Tibial nerve (tissue), 4 donors: ENCODE data around the gene MOGAT1. TPM values are rescaled to one million over a fixed set of nuclear protein-coding genes. Genes with fewer than 3 reads are reported as not detected.

ENCODE experiments used
- DNase-seq, 2 donors: peaks; one replicate each; pipeline ENCODE4 v3.0.0-alpha.2; 2019; ENCODE audit warnings: low spot score in 2 of 2
- H3K27ac ChIP-seq, 4 donors: fragments of 200-600 bp; sonication (generic) in 3 of 4; one replicate each; pipeline ENCODE4 v1.5.1; 2017 to 2019; ENCODE audit warnings: mild to moderate bottlenecking in 1 of 4
- H3K27me3 ChIP-seq, 2 donors: fragments of 200-600 bp; sonication (generic) in 1 of 2; one replicate each; pipeline versions ENCODE4 v1.5.1 to v1.6.0; 2017 to 2019
- H3K36me3 ChIP-seq, 3 donors: fragments of 200-600 bp; sonication (generic); one replicate each; pipeline ENCODE4 v1.5.1; 2018 to 2019
- H3K4me1 ChIP-seq, 4 donors: fragments of 200-600 bp; sonication (generic) in 3 of 4; one replicate each; pipeline ENCODE4 v1.5.1; 2017 to 2019
- H3K4me3 ChIP-seq, 4 donors: fragments of 200-600 bp; sonication (generic) in 3 of 4; one replicate each; pipeline ENCODE4 v1.5.1; 2017 to 2019; ENCODE audit warnings: mild to moderate bottlenecking in 1 of 4, moderate library complexity in 1 of 4
- H3K9me3 ChIP-seq, 4 donors: fragments of 200-600 bp; sonication (generic) in 3 of 4; one replicate each; pipeline ENCODE4 v1.5.1; 2017 to 2019
- EP300 ChIP-seq, 2 donors: sonication (generic); formaldehyde crosslinking; IDR thresholded peaks; one replicate each; pipeline ENCODE4 v1.6.1; 2017; ENCODE audit warnings: antibody characterized with exemption in 2 of 2, mild to moderate bottlenecking in 1 of 2
- POLR2A ChIP-seq, 2 donors: fragments of 450-650 bp; IDR thresholded peaks; one replicate each; pipeline ENCODE4 v1.6.1; 2017; ENCODE audit warnings: antibody characterized with exemption in 2 of 2, mild to moderate bottlenecking in 2 of 2, moderate library complexity in 2 of 2
- WGBS, 2 donors: methylation state at CpG; one replicate each; pipeline ENCODE4 v1.1.5; 2018; 5-methylcytosine and 5-hydroxymethylcytosine counted together
- total RNA-seq, 4 donors: library from RNA; depleted of rRNA; stranded (reverse); fragments of >200 nt; gene quantifications; one replicate each; pipeline ENCODE4 v1.1.0, GENCODE V29; 2016
- TF ChIP-seq, protein P1 (sequence below), 5 experiments: fragments of 200-600 bp in 3 of 5; fragments of 450-650 bp in 2 of 5; sonication (generic) in 3 of 5; IDR thresholded peaks; one replicate each; pipeline ENCODE4 v1.5.1; 2016 to 2019; ENCODE audit warnings: antibody characterized with exemption in 5 of 5, mild to moderate bottlenecking in 3 of 5, moderate library complexity in 2 of 5

The MOGAT1 gene
- total RNA-seq, 4 donors from 2014 or later, result not detected

GRCh38 chr2:222709191-222709891 is 37.9 kb downstream of the MOGAT1 start:
- 19 to 24% methylated on average over 16 of the region's 16 CpGs for WGBS, 2 donors
- DNase-seq, result peak; percentile 33 to 68
- no peaks in the 10 kb centered on the region for H3K27me3 ChIP-seq
- H3K4me1 ChIP-seq, result peaks cover 0 to 23% (median 3%) of the 10 kb centered on the region in 4 donors
- H3K36me3 ChIP-seq, result no peaks in the 10 kb centered on the region
- H3K4me3 ChIP-seq, result peak overlapping the region in 2 of 4 donors; percentile 1 to 18
- H3K27ac ChIP-seq, result peak overlapping the region in 3 of 4 donors; percentile 11 to 62 (median 51)
- no peaks in the 10 kb centered on the region for H3K9me3 ChIP-seq
- peak in 1 of 2 donors; percentile 23 for TF ChIP-seq EP300 (IDR thresholded peaks at IDR 0.05)
- TF ChIP-seq POLR2A (IDR thresholded peaks at IDR 0.05), result no peak

- no peaks in the 10 kb centered on the region for H3K27me3 ChIP-seq
- no peaks in the 10 kb centered on the region for H3K36me3 ChIP-seq
- H3K27ac ChIP-seq, result no peak overlapping the region
- no peak for TF ChIP-seq EP300 (IDR thresholded peaks at IDR 0.05)
- TF ChIP-seq, protein P1, sequence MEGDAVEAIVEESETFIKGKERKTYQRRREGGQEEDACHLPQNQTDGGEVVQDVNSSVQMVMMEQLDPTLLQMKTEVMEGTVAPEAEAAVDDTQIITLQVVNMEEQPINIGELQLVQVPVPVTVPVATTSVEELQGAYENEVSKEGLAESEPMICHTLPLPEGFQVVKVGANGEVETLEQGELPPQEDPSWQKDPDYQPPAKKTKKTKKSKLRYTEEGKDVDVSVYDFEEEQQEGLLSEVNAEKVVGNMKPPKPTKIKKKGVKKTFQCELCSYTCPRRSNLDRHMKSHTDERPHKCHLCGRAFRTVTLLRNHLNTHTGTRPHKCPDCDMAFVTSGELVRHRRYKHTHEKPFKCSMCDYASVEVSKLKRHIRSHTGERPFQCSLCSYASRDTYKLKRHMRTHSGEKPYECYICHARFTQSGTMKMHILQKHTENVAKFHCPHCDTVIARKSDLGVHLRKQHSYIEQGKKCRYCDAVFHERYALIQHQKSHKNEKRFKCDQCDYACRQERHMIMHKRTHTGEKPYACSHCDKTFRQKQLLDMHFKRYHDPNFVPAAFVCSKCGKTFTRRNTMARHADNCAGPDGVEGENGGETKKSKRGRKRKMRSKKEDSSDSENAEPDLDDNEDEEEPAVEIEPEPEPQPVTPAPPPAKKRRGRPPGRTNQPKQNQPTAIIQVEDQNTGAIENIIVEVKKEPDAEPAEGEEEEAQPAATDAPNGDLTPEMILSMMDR (IDR thresholded peaks at IDR 0.05), result no peak
- no peak for TF ChIP-seq POLR2A (IDR thresholded peaks at IDR 0.05)
- H3K4me3 ChIP-seq, result no peak overlapping the region
- H3K9me3 ChIP-seq, result no peaks in the 10 kb centered on the region
- peaks cover 0 to 28% (median 3%) of the 10 kb centered on the region in 4 donors for H3K4me1 ChIP-seq
- no peak for DNase-seq
- 78 to 92% methylated on average over 3 of the region's 3 CpGs for WGBS, 2 donors
Observed at GRCh38 chr2:222710736-222711135, 39.3 kb downstream of the MOGAT1 start.

DNA sequence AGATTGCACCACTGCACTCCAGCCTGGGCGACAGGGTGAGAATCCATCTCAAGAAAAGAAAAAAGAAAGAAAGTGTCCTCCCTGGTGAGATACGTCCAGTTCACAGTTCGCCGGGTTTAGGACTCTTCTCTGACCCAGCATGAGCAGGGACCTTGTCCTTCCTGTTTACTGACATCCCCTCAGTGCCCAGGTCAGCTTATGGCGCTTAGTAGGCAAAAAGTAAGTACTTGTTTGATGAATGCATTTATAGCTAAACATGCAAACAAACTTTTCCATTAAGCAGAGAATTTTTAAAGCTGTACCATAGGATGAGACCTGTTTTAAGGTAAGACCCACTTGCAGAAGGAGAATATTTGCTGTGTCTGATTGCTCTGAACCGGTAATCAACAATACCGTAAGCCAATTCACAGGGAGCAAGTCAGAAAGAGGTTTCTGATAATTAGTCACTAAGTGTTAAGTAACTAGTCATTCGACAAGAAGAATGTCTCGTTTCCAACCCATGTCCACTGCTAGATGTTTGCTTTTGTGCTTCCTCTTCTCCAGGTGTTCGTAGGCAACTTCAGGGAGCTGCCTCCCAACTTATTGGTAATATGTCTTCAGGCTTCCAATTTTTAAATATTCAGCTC is 40.0 kb downstream of the MOGAT1 start:
- TF ChIP-seq POLR2A (IDR thresholded peaks at IDR 0.05) (no peak), EP300 (IDR thresholded peaks at IDR 0.05) (no peak)
- TF ChIP-seq, protein P1 (IDR thresholded peaks at IDR 0.05), result no peak
- H3K27ac ChIP-seq, result no peak overlapping the region
- WGBS, 2 donors, result 95% methylated on average over 10 of the region's 10 CpGs

GRCh38 chr2:222713002-222713401 is 41.5 kb downstream of the MOGAT1 start:
- H3K9me3 ChIP-seq, result no peaks in the 10 kb centered on the region
- no peak overlapping the region for H3K27ac ChIP-seq
- DNase-seq, result no peak
- no peaks in the 10 kb centered on the region for H3K27me3 ChIP-seq
- 68 to 84% methylated on average over 3 of the region's 3 CpGs for WGBS, 2 donors
- no peaks in the 10 kb centered on the region for H3K36me3 ChIP-seq
- TF ChIP-seq POLR2A (IDR thresholded peaks at IDR 0.05) (no peak), EP300 (IDR thresholded peaks at IDR 0.05) (no peak)
- TF ChIP-seq, protein P1 (IDR thresholded peaks at IDR 0.05), result no peak
- H3K4me1 ChIP-seq, result peaks cover 0 to 24% (median 3%) of the 10 kb centered on the region in 4 donors
- H3K4me3 ChIP-seq, result no peak overlapping the region

More for the DNA sequence above, 40.0 kb downstream of the MOGAT1 start:
- Histone ChIP-seq H3K9me3 (no peaks in the 10 kb centered on the region), H3K27me3 (no peaks in the 10 kb centered on the region), H3K4me1 (peaks cover 0 to 28% (median 3%) of the 10 kb centered on the region in 4 donors), H3K36me3 (no peaks in the 10 kb centered on the region), H3K4me3 (no peak overlapping the region)
- DNase-seq, result no peak

DNA sequence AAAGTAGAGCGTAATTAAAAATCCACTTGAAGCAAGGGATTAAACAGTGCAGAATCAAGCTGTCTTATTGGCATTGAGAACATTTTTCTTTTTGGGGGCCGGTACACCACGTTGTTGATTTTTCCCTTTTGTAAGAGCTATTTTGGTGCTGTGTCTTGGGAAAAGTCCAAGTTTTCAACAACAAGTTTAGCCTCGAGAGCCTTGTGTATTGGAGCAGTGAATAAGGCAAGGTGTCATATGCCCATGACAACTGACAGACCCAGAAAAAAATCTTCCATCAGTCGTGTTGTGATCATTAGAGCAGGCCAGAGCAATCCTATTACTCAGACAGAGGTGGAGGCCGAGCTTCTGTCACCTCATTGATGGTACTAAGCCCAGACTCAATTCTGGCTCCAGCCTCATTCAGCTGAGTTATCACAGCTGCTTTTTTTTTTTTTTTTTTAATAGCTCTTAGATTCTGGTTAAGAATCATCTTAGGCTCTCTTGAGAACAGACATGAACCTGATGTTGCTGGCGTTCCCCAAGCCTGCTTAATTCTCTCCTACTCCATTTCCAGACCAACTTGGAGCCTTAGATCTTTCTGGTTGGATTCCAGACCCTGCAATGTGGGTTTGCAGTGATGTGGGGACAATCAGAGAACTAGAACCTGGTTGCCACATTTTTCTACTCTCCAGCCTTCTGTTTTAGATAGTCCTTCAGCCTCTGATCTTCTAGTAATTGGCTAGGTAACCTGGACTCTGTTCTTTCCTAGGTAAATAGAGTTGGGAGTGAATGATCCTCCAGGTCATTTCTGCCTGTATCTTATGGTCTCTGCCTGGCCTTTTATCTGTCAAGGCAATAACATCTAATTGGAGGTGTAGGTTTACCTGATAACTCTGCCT is 43.1 kb downstream of the MOGAT1 start:
- Histone ChIP-seq H3K27ac (peak overlapping the region in 2 of 4 donors; percentile 30 to 52), H3K4me3 (no peak overlapping the region), H3K4me1 (peaks cover 0 to 8% (median 0%) of the 10 kb centered on the region in 4 donors), H3K36me3 (no peaks in the 10 kb centered on the region), H3K9me3 (no peaks in the 10 kb centered on the region), H3K27me3 (no peaks in the 10 kb centered on the region)
- TF ChIP-seq POLR2A (IDR thresholded peaks at IDR 0.05) (no peak), EP300 (IDR thresholded peaks at IDR 0.05) (no peak)
- TF ChIP-seq, protein P1 (IDR thresholded peaks at IDR 0.05), result no peak
- 45 to 48% methylated on average over 7 of the region's 7 CpGs for WGBS, 2 donors
- peak in 1 of 2 donors; percentile 47 for DNase-seq
